GM18870 (cell line): ENCODE data around the gene ASH1L.
A peak's percentile ranks its signal among the peaks of the same experiment; 100 is the strongest.
"Not testable (repeated sequence)": the region's sequence is repeated elsewhere in the genome, so short reads cannot be mapped to it uniquely, and the experiment has no call there.

Source experiments
- ATAC-seq: cut with Tn5 transposase; IDR thresholded peaks from one replicate; pipeline ENCODE4 v1.9.1; 2021; ENCODE audit warnings: moderate library complexity; ENCODE audit not compliant: unreplicated experiment

ASH1L gene

DNA sequence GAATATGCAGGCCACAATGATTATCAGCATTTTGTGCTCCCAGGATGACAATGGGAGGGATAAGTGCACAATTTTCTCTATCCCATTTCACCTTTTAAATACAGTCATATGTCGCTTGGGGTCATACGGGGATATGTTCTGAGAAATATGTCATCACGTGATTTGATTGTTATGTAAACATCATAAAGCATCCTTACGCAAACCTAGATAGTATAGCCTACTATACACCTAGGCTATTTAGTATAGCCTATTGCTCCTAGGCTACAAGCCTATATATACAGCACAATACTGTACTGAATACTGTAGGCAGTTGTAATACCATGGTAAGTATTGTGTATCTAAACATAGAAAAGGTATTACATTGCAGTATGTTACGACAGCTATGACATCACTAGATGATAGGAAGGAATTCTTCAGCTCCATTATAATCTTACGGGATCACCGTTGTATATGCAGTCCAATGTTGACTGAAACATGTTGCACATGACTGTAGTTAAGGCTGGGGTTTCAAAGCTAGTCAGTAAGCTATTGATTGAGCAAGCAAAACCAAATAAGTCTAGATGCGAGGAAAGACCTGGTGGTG, 223.0 kb downstream of the ASH1L start:
- no peak for ATAC-seq

DNA sequence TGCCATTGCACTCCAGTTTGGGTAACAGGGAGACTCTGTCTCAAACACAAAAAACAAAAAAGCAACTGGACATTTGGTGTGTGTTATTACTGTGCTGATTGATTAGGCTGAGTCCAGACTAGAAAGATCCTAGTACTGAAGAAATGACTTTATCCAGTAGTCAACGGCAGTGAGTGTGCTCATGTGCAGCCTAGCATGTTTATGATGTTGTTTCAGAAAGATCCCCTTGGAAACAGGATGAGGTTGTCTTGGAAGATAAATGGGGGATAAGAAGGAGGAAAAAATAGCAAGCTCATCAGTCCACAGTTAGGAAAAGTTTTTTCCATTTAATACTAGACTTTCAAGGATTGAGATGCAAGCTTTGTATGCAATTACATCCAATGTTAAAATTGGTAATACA, 227.6 kb downstream of the ASH1L start:
- no peak for ATAC-seq

DNA sequence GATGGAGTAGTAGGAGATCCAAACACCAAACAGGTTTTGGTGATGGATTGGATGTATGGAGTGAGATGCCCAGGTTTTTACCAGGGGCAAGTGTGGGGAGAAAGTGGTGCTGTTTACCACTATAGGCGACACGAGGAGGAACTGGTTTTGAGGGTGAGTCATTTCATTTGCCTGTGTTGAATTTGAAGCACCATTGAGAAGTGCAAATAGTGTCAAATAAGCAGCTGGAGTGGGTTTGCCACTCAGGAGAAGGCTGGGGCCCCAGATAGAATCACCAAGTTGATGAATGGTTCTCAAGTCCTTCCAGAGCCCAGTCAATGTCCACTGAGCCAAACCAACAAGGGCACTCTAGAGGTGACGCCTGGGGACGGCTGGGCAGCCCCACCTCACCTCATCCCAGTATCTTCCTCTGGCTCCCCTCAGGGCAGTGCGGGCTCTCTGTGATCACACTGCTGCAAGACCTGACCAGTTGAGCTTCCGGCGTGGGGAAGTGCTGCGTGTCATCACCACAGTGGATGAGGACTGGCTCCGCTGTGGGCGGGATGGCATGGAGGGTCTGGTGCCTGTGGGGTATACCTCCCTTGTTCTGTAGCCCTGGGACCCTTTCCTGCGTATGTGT, 232.5 kb downstream of the ASH1L start:
- ATAC-seq: no peak

DNA sequence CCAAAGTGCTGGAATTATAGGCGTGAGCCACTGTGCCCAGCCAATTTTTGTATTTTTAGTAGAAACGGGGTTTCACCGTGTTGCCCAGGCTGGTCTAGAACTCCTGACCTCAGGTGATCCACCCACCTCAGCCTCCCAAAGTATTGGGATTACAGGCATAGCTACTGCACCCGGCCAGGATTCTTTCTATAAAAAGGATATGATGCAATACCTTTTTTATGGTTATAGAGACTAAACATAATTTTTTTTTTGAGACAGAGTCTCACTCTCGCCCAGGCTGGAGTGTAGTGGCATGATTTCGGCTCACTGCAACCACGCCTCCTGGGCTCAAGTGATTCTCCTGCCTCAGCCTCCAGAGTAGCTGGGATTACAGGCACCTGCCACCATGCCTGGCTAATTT, 233.7 kb downstream of the ASH1L start:
- ATAC-seq: not testable (repeated sequence)

DNA sequence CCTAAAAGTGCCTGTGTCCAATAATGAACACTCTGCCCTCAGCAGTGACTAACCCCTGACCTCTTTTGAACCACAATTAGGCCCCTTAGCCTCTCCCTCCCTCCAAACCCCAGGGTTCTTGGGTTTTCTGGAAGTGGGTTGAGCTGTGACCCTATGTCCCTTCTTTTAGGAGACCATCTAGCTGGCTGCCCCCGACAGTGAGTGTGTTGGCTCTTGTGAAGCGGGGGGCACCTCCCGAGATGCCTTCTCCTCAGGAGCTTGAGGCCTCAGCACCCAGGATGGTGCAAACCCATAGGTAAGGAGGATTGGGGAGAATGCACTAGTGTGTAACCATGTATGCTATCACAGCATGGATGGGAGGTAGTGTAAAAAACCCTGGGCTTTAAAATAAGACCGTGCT, 234.6 kb downstream of the ASH1L start:
- no peak for ATAC-seq

DNA sequence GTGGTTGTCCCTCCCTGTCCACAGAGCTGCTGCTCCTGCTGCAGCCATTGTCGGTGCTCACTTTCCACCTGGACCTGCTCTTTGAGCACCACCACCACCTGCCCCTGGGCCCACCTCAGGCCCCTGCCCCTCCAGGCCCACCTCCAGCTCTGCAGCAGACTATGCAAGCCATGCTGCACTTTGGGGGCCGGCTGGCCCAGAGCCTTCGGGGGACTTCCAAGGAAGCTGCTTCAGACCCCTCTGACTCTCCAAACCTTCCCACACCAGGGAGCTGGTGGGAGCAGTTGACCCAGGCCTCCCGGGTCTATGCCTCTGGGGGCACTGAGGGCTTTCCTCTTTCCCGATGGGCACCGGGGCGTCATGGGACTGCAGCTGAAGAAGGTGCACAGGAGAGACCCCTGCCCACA, 236.0 kb downstream of the ASH1L start:
- ATAC-seq: no peak

DNA sequence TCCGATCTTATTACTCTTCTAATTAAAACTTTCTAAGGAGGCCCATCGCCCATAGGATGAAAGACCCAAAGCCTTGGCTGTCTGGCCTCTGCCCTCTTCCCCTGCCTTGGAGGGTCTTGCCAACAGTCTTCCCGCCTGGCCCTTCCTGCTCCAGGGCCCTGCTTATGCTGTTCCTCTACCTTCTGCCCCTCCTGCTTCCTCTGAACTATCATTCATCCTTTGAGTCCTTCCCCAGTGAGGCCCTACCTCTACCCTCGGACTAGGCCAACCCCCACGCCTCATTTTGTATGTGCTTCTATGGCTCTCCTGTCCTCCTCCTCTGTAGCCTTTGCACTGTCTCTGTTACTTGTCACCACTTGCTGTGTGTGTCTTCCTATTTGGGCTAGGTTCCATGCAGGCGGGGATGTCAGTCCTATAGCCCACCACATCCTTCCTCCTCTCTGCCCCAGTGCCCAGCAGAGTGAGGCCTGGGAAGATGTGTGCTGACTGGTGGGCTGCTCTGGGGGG, 236.5 kb downstream of the ASH1L start:
- no peak for ATAC-seq

DNA sequence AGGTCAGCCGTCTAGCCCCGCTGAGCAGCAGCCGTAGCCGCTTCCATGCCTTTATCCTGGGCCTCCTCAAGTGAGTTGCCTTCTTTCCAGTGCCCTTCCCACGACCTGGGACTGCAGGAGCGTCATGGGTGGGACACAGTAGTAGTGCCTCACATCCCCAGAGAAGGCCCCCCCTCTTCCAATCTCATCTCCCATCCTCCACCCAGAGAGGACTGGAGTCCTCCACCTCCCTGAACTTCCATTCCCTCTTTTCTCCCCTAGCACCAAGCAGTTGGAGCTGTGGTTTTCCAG, 237.1 kb downstream of the ASH1L start:
- ATAC-seq: no peak

DNA sequence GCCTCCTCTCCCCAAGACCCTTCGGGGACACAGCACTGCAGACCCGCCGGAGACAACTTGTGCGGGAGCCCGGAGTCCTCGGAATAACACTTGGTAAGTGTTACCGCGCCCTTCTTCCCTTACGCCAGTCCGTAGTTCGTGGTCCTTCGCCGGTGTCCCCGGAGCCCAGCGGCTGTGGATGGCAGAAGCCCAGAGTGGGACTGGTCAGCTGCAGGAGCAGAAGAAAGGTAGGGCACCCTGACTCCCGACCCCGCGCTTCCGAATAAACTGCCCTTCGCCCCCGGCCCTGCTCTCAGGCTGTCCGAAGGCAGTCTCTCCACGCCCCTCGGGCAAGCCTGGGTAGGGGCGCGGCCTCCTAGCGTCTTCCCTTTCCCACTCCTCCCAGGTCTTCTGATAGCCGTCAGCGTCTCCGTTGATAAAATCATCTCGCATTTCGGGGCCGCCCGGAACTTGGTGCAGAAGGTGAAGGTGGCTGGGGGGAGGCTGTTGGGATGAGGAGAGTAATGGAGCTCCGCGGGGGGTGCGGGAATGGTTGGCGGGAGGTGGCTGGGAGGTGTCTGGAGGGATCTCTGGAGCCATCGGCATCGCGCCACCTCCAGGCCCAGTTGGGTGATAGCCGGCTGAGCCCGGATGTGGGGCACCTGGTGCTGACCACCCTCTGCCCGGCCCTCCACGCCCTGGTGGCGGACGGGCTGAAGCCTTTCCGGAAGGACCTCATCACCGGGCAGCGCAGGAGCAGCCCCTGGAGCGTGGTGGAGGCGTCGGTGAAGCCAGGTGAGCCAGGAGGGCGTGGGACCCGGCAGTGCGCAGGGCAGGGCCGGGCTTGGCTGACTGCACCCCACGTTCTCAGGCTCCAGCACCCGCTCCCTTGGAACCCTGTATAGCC, 237.6 kb downstream of the ASH1L start:
- ATAC-seq: no peak

DNA sequence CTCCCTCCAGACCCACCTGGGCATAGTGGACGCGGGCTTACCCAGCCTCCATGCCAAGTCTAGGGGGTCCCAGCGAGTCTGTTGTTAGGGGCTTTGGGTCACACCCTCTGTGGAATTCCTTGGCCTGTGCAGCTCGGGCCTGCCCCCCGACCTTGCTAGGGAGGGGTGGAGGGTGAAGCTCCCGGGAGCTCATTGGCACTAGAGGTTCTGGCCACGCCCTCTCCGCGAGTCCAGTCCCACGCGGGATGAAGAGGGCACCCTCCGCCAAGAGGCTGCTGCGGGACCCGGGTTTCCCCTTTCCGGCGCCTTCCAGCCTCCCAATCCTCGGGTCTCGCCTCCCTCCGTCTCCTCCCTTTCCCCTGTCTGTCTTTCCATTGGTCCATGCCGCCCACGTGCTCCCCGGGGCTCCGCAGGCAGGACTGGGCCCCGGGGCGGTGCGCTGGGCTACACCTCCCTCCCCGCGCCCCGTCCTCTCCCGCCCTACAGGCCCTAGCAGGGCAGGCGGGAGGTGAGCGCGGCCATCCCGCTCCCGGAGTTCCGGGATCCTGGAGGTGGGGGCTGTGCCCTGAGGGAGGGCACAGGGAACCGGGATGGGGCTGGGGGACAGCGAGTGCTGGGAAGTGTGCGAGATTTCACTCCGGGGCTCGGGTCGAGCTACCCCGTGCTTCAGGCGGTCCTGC, 238.4 kb downstream of the ASH1L start:
- ATAC-seq: peak; percentile 49

DNA sequence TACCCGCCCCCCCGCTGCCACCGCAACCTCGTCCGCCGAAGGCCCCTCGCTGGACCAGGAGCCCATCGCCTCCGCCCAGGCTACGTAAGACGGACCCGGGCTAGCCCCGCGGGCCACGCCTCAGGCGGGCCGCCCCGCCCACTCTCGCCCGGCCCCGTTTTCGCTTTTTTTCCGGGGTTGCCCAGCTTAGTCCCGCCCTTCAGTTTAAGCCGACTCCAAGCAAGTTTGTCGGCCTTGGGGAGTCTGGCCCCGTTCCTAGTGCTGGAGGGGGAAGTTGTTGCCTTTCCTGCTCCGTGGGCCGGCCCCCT, 238.9 kb downstream of the ASH1L start:
- peak; percentile 0 for ATAC-seq

DNA sequence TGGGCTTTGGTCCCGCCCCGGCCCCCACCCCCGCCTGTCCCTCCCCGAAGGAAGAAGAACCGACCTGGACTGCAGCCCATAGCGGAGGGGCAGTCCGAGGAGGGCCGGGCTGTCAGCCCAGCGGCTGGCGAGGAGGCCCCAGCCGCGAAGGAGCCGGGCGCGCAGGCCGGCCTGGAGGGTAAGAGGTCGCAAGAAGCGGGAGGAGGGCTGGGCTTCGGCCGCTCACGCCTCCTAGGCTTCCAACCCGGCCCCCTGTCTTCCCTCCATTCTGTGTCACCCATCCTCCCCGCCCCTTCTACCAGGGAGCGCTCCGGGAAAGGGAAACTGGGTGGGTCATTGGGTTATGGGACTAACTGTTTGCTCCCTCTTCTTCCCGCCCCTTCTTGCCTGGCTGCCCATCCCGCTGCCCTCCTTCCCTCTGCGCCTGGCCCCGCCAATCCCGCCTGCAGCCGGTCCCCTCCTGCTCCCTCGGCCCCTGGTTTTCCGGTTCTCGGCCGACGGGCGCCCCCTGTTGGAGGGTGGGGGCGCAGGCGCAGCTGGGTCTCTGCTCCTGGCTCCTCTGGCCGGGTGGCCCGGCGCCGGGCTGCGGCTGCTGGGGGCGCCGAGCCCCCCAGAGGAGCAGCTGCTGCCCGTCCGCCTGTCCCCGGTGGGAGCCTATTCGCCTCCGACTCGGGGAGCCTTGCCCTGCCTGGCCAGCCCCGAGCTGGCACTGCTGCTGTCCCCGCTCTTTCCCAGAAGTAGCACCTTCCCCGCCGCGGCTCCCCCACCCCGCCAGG, 239.5 kb downstream of the ASH1L start:
- ATAC-seq: no peak

DNA sequence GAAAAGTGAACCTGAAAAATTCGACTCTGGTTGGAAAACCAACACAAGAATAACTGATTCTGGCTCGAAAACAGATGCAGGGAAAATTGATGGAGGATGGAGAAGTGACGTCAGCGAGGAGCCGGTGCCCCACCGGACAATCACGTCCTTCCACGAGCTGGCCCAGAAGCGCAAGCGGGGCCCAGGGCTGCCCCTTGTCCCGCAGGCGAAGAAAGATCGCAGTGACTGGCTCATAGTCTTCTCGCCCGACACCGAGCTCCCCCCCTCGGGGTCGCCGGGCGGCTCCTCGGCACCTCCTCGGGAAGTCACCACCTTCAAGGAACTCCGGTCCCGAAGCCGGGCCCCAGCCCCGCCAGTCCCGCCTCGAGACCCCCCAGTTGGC, 240.0 kb downstream of the ASH1L start:
- no peak for ATAC-seq

DNA sequence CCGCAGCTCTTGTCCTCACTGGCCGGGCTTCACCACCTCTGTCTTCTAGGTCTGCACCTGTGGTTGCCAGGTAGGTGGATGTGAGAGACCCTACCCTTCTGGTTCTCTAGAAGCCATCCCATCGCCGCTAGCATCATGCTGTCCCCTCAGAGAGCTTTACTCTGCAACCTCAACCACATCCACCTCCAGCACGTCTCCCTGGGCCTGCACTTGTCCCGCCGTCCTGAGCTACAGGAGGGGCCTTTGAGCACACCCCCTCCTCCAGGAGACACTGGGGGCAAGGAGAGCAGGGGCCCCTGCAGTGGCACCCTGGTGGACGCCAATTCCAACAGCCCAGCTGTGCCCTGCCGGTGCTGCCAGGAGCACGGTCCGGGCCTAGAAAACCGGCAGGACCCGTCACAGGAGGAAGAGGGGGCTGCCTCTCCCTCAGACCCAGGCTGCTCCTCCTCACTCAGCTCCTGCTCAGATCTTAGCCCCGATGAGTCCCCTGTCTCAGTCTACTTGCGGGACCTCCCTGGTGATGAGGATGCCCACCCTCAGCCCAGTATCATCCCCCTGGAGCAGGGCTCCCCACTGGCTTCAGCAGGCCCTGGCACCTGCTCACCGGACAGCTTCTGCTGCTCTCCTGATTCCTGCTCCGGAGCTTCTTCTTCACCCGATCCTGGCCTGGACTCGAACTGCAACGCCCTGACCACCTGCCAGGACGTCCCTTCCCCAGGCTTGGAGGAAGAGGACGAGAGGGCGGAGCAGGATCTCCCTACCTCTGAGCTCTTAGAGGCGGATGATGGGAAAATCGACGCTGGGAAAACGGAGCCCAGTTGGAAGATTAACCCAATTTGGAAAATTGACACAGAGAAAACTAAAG, 240.7 kb downstream of the ASH1L start:
- no peak for ATAC-seq

DNA sequence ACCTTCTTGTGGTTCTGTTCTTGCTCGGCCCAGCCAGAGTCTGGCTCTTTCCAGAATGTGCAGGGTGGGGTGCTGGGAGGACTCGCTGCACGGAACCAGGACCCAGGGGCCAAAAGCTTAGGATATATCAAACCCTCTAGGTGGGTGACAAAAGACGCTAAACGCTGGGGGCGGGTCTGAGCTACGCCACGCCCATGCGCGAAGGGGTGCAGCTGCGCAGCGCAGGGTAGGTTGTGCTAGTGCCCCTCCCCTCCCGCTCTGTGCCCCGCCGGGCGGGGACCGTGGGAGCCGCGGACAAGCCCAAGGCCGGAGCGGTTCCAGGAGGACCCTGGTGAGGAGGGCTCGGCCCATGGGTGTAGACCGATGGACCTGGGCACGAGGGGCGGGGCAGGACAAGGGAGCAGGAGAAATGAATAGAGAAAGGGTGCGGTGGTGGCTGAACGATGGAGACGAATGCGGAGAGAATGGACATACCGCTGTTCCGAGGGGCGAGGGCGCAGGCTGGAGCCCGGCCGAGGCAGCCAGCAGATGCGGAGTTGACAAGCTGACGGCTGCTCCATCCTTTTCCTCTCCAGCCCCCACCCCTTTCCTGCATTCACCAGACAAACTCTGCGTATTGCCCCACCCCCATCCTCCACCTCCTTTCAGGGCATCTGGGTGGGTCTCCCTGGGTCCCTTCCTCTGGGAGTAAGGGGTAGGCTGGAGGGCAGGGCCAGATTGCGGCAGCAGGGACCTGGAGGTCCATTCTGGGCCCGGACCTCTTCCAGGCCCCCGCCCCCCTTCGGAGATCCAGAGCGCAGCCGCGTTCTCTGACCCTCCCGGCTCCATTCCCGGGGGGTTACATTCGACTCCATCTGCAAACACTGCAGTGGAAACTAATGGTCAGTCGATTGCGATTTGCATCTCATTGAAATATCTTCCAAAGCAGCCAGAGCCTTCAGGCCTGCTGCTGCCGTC, 241.7 kb downstream of the ASH1L start, which contains the start of gene RUSC1:
Gene RUSC1 (plus strand): TSS at position 234 of the 957 bp plus-strand sequence. CDS start 880 bp downstream, outside the sequence.
- no peak for ATAC-seq

DNA sequence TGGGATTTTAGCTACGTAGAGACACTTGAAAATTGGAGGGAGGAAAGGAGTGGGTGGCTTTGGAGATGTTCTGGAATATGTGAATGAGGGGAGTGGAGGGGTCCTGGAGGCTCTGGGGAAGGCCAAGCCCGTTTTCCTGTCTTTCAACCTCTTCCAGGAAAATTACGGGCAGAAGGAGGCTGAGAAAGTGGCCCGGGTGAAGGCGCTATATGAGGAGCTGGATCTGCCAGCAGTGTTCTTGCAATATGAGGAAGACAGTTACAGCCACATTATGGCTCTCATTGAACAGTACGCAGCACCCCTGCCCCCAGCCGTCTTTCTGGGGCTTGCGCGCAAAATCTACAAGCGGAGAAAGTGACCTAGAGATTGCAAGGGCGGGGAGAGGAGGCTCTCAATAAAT, 242.4 kb downstream of the ASH1L start:
- no peak for ATAC-seq

DNA sequence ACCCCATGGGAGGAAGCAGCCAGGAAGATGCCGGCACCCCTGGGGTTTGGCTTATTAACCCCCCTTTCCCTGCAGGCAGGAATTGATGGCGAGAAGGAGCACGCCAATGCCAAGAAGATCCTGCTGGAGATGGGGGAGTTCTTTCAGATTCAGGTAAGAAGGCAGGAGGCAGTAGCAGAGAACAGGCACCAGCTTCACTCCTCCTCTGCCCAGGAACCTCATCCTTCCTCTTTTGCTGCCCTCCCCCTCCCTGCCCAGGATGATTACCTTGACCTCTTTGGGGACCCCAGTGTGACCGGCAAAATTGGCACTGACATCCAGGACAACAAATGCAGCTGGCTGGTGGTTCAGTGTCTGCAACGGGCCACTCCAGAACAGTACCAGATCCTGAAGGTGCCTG, 243.1 kb downstream of the ASH1L start:
- ATAC-seq: no peak

DNA sequence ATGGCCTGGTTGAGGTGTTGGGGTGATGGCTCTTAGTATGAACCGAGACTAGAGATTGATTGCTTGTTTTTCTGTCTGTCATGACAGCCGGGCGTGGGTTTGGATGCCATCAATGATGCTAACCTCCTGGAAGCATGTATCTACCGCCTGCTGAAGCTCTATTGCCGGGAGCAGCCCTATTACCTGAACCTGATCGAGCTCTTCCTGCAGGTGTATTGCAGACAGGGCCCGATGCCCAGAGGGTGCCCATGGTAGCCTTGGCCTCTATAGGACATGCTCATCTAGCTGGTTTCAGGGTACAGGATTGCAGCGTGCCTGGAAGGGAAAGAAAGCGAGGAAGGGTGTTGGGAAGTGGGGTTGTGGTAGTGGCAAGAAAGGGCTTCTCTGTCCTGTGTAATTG, 244.5 kb downstream of the ASH1L start:
- ATAC-seq: no peak

DNA sequence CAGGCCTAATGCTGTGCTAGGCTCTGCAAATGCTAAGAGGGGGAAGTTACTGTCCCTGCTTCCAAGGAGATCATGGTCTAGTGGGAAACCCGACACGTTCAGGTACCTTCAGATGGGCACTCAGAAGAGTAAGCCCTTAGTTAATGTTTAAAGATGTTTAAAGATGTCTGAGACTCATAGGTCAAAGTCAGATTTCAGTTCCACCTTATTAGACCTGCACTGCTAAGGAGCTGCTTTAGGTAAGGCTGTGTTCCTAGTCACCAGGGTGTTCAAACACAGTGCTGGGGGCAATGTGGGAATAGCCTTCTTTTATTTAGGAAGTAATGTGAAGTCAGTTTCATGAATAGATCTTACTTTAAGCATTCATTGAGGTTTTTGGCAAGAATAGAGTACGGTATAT, 245.7 kb downstream of the ASH1L start:
- no peak for ATAC-seq
